DND-41 (cell line): Measurements from ENCODE around the gene IL1RL2.

Source experiments
- ATAC-seq: fragments of 200-7000 bp; cut with Tn5 transposase; 3 replicates; pipeline ENCODE4 v1.9.1; 2021; ENCODE audit warnings: low read depth; ENCODE audit not compliant: insufficient read depth
- DNase-seq: peaks from one replicate; pipeline ENCODE4 v3.0.0-alpha.2; 2020
- H2AFZ ChIP-seq: 2 replicates; pipeline ENCODE4 v1.6.0; 2012; ENCODE audit warnings: low read depth, low read length
- H3K27ac ChIP-seq: 2 replicates; pipeline ENCODE4 v1.5.1; 2012; ENCODE audit warnings: low read length, inconsistent platforms
- H3K27me3 ChIP-seq: fragments of 200-600 bp; sonication (generic); 2 replicates; pipeline ENCODE4 v1.6.0; 2012; ENCODE audit warnings: low read length, mild to moderate bottlenecking, inconsistent platforms; ENCODE audit not compliant: insufficient read depth, poor library complexity
- H3K36me3 ChIP-seq: 2 replicates; pipeline ENCODE4 v1.5.1; 2012; ENCODE audit warnings: low read length, inconsistent platforms; ENCODE audit not compliant: insufficient read depth
- H3K4me1 ChIP-seq: 2 replicates; pipeline ENCODE4 v1.5.1; 2012; ENCODE audit warnings: mild to moderate bottlenecking, low read length; ENCODE audit not compliant: insufficient read depth
- H3K4me2 ChIP-seq: 2 replicates; pipeline ENCODE4 v1.6.0; 2012; ENCODE audit warnings: mild to moderate bottlenecking, moderate library complexity, low read length, inconsistent platforms; ENCODE audit not compliant: insufficient read depth
- H3K4me3 ChIP-seq, 2 experiments: fragments of 200-600 bp in 1 of 2; shearing (Covaris generic) in 1 of 2; 2 replicates each; pipeline ENCODE4 v1.5.1; 2012 to 2016; ENCODE audit warnings: inconsistent platforms in 2 of 2, low read length in 2 of 2, mild to moderate bottlenecking in 2 of 2, low read depth in 1 of 2, moderate library complexity in 1 of 2
- H3K79me2 ChIP-seq: 2 replicates; pipeline ENCODE4 v1.6.0; 2012; ENCODE audit warnings: low read length, inconsistent platforms; ENCODE audit not compliant: insufficient read depth
- H3K9ac ChIP-seq: 2 replicates; pipeline ENCODE4 v1.6.0; 2012; ENCODE audit warnings: low read depth, mild to moderate bottlenecking, inconsistent platforms, low read length, moderate library complexity
- H3K9me3 ChIP-seq: 2 replicates; pipeline ENCODE4 v1.5.1; 2012; ENCODE audit warnings: low read length, moderate library complexity, mild to moderate bottlenecking, inconsistent platforms; ENCODE audit not compliant: insufficient read depth, severe bottlenecking
- H4K20me1 ChIP-seq: 2 replicates; pipeline ENCODE4 v1.6.0; 2012; ENCODE audit warnings: low read length; ENCODE audit not compliant: insufficient read depth
- CTCF ChIP-seq: IDR thresholded peaks from 2 replicates; pipeline ENCODE4 v1.5.1; 2012; ENCODE audit warnings: borderline replicate concordance, low read length, moderate library complexity, mild to moderate bottlenecking; ENCODE audit not compliant: poor library complexity, severe bottlenecking; ENCODE audit errors: extremely low read depth
- EZH2 ChIP-seq: IDR thresholded peaks from 3 replicates; pipeline ENCODE4 v1.6.1; 2012; ENCODE audit warnings: borderline replicate concordance, low read depth, mild to moderate bottlenecking, moderate library complexity, low read length, inconsistent platforms; ENCODE audit not compliant: severe bottlenecking

Gene IL1RL2

GRCh38 chr2:102144128-102144527 lies 42.7 kb upstream of the IL1RL2 start:
- ATAC-seq (no peak), DNase-seq (no peak)
- Histone ChIP-seq H3K9me3 (peaks cover 2% of the 10 kb centered on the region), H2AFZ (no peak overlapping the region), H3K4me1 (no peaks in the 10 kb centered on the region), H3K36me3 (no peaks in the 10 kb centered on the region), H3K27ac (no peak overlapping the region), H3K27me3 (no peaks in the 10 kb centered on the region), H3K79me2 (no peaks in the 10 kb centered on the region), H3K9ac (no peak overlapping the region), H4K20me1 (no peaks in the 10 kb centered on the region), H3K4me3 (no peak overlapping the region), H3K4me2 (no peak overlapping the region)
- TF ChIP-seq CTCF, result no peak
- no peak for TF ChIP-seq EZH2

- ATAC-seq, result no peak
Measured at GRCh38 chr2:102145107-102145506, 41.7 kb upstream of the IL1RL2 start.

GRCh38 chr2:102145934-102146333 lies 40.9 kb upstream of the IL1RL2 start:
- TF ChIP-seq EZH2, result no peak
- TF ChIP-seq CTCF, result no peak
- DNase-seq (no peak), ATAC-seq (no peak)
- H3K4me3 ChIP-seq, result no peak overlapping the region
- no peaks in the 10 kb centered on the region for H3K79me2 ChIP-seq
- H3K27ac ChIP-seq, result no peak overlapping the region
- H3K9me3 ChIP-seq, result peaks cover 2% of the 10 kb centered on the region
- H3K36me3 ChIP-seq, result no peaks in the 10 kb centered on the region
- H4K20me1 ChIP-seq, result no peaks in the 10 kb centered on the region
- no peaks in the 10 kb centered on the region for H3K4me1 ChIP-seq
- no peak overlapping the region for H3K9ac ChIP-seq
- H3K27me3 ChIP-seq, result no peaks in the 10 kb centered on the region
- no peak overlapping the region for H2AFZ ChIP-seq
- no peak overlapping the region for H3K4me2 ChIP-seq

More at GRCh38 chr2:102145107-102145506, 41.7 kb upstream of the IL1RL2 start:
- no peak for DNase-seq
- Histone ChIP-seq H2AFZ (no peak overlapping the region), H3K9ac (no peak overlapping the region), H3K4me2 (no peak overlapping the region), H3K27ac (no peak overlapping the region), H3K79me2 (no peaks in the 10 kb centered on the region), H3K36me3 (no peaks in the 10 kb centered on the region), H3K4me1 (no peaks in the 10 kb centered on the region), H3K4me3 (no peak overlapping the region), H3K27me3 (no peaks in the 10 kb centered on the region), H3K9me3 (peaks cover 2% of the 10 kb centered on the region), H4K20me1 (no peaks in the 10 kb centered on the region)
- TF ChIP-seq EZH2 (no peak), CTCF (no peak)

GRCh38 chr2:102147935-102148334 lies 38.9 kb upstream of the IL1RL2 start:
- no peaks in the 10 kb centered on the region for H3K27me3 ChIP-seq
- no peak for DNase-seq
- ATAC-seq, result no peak

More at GRCh38 chr2:102147935-102148334, 38.9 kb upstream of the IL1RL2 start:
- Histone ChIP-seq H3K4me2 (no peak overlapping the region), H3K9me3 (peaks cover 1% of the 10 kb centered on the region), H4K20me1 (no peaks in the 10 kb centered on the region), H3K27ac (no peak overlapping the region), H3K79me2 (no peaks in the 10 kb centered on the region), H3K9ac (no peak overlapping the region), H3K36me3 (no peaks in the 10 kb centered on the region), H3K4me3 (no peak overlapping the region), H2AFZ (no peak overlapping the region), H3K4me1 (no peaks in the 10 kb centered on the region)
- TF ChIP-seq EZH2 (no peak), CTCF (no peak)
